ENCODE data around the gene ANGEL2.
A peak's percentile ranks its signal among the peaks of the same experiment; 100 is the strongest.

ANGEL2 gene

DNA sequence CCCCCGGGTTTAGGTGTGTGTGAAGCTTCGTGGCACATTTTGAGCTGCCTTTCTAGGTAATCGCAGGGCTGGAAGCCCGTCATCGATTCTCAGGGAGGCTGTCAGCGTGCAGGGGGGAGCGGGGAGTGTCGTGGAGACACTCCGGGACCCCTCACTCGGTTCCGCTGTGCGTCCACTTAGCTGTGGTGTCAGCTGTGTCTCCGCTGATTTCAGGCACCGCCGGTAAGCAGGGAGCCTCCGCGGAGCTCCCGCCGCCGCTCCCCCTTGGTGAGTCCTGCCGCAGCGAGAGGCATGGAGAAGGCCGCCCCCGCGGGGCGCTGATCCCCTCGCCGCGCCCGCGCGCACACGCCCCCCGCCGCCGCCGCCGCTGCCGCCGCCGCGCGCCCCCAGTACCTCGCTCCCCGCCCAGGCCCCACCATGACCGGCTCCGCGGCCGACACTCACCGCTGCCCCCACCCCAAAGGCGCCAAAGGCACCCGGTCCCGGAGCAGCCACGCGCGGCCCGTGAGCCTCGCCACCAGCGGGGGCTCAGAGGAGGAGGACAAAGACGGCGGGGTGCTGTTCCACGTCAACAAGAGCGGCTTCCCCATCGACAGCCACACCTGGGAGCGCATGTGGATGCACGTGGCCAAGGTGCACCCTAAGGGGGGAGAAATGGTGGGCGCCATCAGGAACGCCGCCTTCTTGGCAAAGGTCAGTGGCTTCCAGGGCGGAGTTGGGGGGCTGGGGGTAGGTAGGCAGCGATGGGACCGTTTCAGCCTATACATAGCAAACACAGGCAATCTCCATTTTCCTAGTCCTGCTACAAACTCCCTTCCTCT, 64.3 kb downstream of the ANGEL2 start:
- no peak for DNase-seq (ENCODE audit: low read depth)

DNA sequence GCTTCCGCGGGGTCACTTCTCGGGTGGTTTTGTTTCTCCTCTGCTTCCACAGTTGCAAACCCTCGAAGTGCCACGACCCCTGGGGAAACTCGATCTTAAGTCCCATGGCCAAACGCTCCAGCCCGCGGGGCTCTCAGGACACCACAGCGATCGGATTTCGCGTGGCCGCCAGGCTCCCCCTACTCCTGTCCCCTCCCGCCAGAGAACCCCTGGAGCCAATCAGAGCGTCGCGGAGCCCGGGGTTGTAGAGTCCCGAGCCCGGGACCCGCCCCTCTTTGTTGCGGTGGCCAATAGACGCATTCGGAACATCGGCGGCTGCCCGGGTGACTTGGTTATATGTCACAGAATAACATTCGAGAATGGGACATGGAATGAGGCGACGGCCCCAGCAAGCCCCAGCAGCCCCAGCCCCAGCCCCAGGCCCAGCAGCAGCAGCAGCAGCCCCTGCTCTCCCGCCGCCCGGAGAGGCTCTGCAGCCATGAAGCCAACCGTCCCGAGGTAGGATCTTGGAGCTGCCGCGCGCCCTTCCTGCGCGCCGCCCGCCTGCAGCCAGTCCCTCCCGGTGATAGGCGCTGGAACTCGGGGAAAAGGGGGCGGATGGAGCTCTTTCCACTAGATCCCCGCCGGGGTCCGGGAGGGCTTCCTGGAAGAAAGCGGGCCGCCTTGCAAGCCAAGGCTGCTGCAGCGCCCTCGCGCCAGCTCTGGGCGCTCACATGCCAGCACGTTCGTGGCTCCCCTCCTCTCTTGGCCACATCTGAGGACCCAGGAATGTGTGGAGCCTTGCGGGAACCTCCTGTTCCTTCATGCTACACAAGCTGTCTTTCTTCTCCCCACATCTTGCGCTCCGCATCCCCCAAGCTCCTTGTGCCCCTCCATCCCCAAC, 65.2 kb downstream of the ANGEL2 start, which contains the start of gene VASH2:
Gene VASH2, plus strand, starts transcription at position 299 of the 883 bp plus-strand sequence. CDS start 1,002 bp downstream, outside the sequence.
- peak; percentile 18 for DNase-seq (ENCODE audit: low read depth)

DNA sequence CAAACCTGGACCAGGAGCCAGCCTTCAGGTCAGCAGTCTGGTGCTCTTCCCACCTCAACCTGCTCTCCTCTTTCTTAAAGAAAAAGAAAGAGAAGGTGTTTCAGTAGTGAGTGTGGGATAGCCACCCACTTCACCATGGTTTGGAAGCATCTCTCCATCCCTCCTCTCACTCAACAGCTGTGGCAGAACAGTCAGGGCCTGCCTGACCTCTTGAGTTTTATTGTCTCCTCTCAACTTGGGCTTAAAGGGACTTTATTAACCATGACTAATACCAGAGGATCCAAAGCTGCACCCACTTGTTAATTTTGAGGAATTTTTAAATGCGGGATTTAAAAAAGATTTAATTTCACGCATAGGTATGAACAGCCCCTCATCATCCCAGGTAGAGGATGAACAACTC, 65.9 kb downstream of the ANGEL2 start:
- DNase-seq (ENCODE audit: low read depth), result no peak

DNA sequence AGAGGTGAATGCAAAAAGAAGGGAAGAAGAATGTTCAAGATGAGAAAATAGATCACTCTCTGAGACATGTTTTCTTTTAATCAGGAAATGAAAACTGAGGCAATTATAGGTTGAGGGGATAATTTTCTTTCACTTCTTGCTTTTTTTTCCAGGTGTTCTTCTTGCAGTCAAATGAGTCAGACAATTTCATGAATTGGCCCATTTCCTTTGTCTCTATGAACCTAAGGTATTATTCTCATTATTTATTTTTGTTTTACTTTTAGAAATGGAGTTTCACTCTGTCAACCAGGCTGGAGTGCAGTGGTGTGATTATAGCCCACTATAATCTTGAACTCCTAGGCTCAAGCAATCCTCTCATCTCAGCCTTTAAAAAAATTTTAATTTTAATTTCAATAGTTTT, 68.8 kb downstream of the ANGEL2 start:
- DNase-seq (ENCODE audit: low read depth), result no peak

DNA sequence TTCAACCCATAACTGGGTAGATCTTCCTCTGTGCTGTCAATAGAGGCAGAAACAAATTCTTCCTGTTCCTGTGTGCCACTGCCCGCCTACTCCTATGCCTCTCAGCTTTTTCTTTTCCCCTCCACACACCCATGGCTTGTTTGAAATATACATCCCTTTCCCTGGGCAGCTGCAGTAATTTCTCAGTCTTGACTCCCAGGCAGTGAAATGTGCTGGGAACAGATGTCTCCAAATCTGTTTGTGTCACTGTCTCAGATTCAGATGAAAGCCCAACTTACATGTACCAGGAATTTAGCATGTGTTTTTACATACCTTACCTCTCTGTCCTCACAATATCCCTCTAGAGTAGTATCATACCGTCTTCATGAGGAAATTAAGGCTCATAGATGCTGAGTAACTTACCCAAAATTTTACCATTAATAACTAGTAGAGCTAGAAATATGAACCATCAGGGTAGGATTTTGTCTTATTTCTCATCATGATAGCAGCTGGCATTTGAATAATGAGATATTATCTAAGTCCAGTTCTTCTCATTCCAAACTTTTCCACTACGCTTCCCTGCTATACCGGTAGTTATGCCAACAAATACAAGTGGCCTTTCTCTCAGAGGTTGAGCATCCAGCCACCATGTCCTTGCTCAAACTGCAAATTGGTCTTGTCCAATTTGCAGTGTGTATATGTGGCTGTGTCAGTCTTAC, 70.1 kb downstream of the ANGEL2 start:
- no peak for DNase-seq (ENCODE audit: low read depth)

DNA sequence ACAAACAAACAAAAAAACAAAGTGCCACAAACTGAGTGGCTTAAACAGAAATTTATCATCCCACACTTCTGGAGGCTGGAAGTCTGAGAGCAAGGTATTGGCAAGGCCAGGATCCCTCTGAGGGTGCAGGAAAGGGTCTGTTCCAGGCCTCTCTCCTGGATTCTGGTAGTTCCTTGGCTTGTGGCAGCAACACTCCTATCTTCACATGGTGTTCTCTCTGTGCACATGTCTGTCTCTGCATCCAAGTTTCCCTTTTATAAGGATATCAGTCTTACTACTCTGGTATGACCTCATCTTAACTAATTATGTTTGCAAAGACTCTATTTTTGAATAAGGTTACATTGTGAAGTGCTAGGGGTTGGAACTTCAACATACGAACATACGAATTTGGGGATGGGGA, 70.6 kb downstream of the ANGEL2 start:
- no peak for DNase-seq (ENCODE audit: low read depth)

DNA sequence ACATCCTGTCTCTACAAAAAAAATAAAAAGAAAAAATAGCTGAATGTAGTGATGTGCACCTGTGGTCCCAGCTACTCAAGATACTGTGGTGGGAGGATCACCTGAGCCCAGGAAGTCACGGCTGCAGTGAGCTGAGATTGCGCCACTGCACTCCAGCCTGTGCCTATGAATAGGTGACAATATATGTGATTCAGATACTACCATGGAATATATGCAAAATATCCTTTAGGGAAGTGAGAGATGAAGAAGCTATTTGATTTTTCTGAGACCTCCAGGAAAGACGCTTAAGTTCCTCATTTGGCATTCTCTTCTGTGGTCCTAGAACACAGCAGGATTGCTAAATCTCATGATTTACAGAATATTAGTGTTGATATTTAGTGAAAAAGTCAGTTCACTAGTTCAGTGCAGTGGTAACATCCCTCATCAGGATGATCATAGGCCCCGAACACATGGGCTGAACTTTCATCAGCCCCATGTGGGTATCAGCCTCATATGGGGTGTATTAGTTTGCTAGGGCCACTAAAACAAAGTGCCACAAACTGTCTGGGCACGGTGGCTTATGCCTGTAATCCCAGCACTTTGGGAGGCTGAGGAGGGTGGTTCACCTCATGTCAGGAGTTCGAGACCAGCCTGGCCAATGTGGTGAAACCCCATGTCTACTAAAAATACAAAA, 71.3 kb downstream of the ANGEL2 start:
- DNase-seq (ENCODE audit: low read depth), result no peak

DNA sequence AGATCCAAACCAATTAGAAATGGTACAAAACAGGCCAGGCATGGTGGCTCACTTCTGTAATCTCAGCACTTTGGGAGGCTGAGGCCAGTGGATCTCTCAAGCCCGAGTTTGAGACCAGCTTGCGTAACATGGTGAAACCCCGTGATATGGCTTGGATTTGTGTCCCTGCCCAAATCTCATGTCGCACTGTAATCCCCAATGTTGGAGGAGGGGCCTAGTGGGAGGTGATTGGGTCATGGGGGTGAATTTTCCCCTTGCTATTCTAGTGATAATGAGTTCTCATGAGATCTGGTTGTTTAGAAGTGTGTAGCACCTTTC, 72.3 kb downstream of the ANGEL2 start:
- DNase-seq (ENCODE audit: low read depth), result no peak

DNA sequence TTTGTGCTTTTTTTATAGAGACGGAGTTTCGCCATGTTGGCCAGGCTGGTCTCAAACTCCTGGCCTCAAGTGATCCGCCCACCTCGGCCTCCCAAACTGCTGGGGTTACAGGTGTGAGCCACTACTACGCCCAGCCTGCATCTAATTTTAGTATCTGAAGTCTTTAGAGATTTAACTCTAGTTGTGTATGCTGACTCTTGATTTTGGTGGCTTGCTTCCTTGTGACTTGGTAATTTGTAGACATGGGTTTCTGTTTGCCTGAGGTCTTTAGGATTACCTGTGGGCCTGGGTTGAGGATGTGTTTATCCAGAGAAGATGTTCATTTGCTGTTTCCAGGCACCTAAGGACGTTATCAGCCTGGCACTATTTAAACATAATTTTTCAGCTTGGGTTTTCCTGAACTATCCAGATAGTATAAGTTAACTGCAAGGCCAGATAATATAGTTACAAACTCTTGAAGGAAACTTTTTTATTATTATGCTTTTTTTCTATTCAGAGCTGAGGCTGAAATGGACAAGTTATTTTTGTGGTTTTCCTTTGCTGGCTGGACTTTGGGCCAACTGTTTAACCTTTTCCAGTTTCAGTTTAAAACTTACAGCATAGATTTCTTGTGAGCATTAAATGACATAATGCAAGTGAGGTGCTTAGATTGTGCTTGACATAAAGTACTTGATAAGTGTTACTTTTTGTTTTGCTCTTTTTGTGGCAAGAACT, 72.8 kb downstream of the ANGEL2 start:
- DNase-seq (ENCODE audit: low read depth), result no peak

Data from activated gamma-delta T cell treated with anti-CD3 and anti-CD28 coated beads, Interleukin-2, amount 50 U/mL, for 16 hours (primary cell).